Erythroblast (primary cell): Measurements from ENCODE around the gene TMEM94.

ENCODE experiments used
- DNase-seq, 2 experiments: peaks; one replicate each; lab custom pipeline; 2025; lab: John Stamatoyannopoulos, UW
- GATA1 ChIP-seq: IDR thresholded peaks from 2 replicates; pipeline ENCODE4 v1.6.1; 2011; ENCODE audit warnings: low read depth, mild to moderate bottlenecking, control low read depth, low read length, moderate library complexity
- POLR2A ChIP-seq: IDR thresholded peaks from 2 replicates; pipeline ENCODE4 v1.6.1; 2011; ENCODE audit warnings: mild to moderate bottlenecking, low read length

The TMEM94 gene

DNA sequence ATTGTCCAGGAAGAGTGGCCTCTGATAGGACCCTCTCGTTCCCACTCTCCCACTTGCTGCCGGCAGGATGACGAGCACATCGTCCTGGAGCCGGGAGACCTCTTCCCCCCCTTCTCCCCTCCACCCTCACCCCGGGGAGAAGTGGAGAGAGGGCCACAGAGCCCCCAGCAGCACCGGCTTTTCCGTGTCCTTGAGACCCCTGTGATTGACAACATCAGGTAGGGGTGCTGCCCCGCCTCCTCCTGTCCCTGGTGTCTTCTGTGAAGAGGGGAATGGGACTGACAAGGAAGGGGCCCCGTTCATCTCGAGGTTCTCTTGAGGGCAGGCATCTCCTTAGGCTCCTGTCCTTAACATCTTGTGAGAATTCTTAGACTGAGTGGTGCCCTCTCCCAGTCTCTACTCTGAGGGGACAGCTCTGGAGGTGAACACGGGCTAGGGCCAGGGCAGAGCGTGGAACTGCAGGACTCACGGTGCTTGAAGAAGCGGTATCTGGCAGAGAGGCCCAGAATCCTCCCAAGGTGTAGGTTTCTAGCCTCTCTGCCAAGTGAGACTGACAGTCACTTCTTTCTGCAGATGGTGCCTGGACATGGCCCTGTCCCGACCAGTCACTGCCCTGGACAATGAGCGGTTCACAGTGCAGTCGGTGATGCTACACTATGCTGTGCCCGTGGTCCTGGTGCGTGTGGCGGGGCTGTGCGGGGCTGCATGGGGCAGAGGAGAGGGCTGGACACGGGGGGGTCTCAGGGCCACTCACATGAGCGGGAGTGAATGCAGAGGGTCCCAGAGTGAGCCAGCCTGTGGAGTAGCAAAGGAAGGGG, 32.5 kb downstream of the TMEM94 start:
- no peak for TF ChIP-seq POLR2A
- no peak for TF ChIP-seq GATA1
- DNase-seq, result no peak

DNA sequence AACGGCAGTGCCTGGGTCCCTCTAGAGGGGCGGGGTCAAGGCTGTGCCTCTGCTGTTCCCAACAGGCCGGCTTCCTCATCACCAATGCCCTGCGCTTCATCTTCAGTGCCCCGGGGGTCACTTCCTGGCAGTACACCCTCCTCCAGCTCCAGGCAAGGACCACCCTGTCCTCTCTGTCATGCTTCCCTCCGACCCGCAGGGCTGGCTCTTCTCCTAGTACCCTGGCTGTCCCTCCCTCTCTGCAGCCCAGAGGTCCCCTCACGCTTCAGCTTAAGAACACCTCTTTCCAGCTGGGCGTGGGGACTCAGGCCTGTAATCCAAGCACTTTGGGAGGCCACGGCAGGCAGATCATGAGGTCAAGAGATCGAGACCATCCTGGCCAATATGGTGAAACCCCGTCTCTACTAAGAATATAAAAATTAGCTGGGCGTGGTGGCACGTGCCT, 33.1 kb downstream of the TMEM94 start:
- DNase-seq, result no peak
- no peak for TF ChIP-seq POLR2A

DNA sequence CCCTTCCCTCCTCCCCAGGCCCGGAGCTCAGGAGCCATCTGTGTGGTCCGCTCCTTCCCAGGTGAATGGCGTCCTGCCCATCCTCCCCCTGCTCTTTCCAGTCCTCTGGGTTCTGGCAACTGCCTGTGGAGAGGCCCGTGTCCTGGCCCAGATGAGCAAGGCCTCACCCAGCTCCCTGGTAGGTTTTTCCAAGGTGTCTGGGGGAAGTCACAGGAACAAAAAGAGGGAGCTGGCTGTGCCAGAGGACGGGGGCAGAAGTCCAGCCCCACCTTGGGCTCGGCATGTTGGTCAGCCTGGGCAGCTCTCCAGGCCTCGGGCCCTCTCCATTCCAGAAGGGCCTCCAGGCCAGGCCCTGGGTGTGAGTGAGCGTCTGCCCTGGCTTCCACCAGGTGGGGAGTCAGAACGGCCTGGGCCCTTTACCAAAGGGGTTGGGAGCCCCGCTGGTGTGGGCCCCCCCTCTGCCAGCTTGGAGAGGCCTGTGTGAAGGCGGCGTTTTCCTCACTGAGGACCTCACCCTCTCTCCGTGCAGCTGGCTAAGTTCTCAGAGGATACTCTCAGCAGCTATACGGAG, 33.8 kb downstream of the TMEM94 start:
- TF ChIP-seq GATA1 (no peak), POLR2A (no peak)
- DNase-seq, result no peak

DNA sequence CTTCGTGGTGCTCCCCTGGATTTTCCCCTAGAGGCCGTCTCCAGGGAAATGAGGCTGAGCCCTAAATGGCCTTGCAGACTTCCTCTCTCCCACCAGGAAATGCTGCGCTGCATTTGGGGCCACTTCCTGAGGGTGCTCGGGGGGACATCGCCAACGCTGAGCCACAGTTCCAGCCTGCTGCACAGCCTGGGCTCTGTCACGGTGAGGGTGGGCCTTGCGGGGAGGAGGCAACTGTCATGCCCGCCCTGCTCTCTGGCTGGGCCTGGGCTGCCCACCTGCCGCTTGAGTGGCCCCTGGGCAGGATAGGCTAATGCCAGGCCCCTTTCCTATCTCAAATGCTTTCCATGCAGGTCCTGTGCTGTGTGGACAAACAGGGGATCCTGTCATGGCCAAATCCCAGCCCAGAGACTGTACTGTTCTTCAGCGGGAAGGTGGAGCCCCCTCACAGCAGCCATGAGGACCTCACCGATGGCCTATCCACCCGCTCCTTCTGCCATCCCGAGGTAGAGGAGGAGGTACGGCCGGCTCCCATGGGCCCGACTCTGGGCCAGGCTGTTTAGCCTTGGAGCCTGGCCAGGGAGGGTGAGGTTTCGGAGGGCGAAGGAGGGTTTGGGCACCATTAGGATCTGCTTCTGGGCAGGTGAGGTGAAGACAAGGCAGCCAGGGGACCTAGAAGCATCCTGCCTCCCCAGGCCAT, 34.7 kb downstream of the TMEM94 start:
- TF ChIP-seq GATA1, result no peak
- no peak for TF ChIP-seq POLR2A
- DNase-seq, result no peak

DNA sequence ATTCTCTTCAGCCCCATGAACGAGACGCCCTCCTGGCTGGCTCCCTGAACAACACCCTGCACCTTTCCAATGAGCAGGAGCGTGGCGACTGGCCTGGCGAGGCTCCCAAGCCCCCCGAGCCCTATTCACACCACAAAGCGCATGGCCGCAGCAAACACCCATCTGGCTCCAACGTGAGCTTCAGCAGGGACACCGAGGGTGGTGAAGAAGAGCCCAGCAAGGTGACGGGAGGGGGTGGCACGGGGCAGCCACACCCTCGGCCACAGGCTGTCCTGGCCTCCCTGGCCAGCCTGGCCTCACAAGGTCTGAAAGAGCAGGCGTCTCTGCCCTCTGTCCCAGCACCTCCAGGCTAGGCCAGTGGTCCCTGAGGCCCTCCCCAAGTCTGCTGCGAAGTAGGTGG, 35.2 kb downstream of the TMEM94 start:
- TF ChIP-seq GATA1, result no peak
- no peak for TF ChIP-seq POLR2A
- DNase-seq, result no peak

DNA sequence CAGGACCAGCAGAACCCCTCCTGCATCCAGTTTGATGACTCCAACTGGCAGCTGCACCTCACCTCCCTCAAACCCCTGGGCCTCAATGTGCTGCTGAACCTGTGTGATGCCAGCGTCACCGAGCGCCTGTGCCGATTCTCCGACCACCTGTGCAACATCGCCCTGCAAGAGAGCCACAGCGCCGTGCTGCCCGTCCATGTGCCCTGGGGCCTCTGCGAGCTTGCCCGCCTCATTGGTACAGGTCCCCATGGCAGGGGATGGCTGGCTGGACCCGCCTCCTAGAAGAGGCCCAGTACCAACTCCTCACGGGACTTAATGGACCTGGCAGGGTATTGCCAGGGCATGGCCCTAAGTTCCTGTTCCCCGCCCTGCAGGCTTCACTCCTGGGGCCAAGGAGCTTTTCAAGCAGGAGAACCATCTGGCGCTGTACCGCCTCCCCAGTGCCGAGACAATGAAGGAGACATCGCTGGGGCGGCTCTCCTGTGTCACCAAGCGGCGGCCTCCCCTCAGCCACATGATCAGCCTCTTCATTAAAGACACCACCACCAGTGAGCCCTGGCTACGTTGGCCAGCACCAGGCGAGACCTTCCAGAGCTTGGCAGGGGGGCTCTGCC, 36.2 kb downstream of the TMEM94 start:
- TF ChIP-seq POLR2A (no peak), GATA1 (no peak)
- no peak for DNase-seq

DNA sequence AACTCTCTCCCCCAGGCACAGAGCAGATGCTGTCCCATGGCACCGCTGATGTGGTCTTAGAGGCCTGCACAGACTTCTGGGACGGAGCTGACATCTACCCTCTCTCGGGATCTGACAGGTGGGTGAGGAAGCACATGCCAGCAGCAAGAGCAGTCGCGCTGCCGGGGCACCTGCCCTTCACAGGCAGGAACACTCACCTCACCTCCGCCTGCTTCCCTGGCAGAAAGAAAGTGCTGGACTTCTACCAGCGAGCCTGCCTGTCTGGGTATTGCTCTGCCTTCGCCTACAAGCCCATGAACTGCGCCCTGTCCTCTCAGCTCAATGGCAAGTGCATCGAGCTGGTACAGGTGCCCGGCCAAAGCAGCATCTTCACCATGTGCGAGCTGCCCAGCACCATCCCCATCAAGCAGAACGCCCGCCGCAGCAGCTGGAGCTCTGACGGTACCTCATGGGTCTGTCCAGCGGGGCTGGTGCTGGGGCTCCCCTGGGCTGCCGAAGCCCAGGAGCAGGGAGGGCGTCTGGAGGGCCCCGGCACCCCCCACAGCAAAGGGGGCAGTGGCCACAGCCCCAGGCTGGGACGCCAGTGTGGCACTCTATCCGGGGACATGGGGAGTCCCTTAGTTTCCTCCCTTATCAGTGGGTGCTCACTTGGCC, 37.2 kb downstream of the TMEM94 start:
- DNase-seq, result no peak
- no peak for TF ChIP-seq GATA1
- no peak for TF ChIP-seq POLR2A

DNA sequence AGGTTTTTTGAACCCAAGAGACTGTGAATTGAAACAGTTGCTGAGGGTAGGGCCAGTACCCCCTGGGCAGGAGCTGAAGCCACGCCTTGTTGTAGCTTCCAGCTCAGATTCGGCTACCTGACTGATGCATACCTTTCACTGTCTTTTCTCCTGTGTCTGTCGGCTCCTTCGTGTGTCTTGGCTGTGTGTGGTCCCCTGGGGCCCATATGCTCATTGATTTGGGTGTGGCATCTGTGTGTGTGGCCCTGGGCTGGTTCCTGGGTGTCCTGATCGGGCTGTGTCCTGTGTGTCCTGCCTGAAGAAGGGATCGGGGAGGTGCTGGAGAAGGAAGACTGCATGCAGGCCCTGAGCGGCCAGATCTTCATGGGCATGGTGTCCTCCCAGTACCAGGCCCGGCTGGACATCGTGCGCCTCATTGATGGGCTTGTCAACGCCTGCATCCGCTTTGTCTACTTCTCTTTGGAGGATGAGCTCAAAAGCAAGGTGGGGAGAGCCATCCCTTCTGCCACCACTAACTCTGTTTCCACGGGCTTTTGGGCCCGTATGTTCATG, 38.0 kb downstream of the TMEM94 start:
- TF ChIP-seq GATA1 (no peak), POLR2A (no peak)
- no peak for DNase-seq

DNA sequence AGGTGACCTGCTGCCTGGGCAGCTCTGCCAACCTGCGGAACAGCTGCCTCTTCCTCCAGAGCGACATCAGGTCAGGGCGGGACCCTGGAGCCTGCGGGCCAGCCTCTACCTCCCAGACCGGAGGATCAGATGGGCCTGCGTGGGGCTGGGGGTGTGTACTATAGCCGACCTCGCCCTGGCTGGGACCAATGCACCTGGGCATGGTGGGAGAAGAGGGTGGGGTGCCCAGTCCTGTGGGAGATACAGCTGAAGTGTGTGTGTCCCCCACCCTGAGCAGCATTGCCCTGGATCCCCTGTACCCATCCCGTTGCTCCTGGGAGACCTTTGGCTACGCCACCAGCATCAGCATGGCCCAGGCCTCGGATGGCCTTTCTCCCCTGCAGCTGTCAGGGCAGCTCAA, 39.6 kb downstream of the TMEM94 start:
- no peak for TF ChIP-seq POLR2A
- no peak for TF ChIP-seq GATA1
- no peak for DNase-seq

DNA sequence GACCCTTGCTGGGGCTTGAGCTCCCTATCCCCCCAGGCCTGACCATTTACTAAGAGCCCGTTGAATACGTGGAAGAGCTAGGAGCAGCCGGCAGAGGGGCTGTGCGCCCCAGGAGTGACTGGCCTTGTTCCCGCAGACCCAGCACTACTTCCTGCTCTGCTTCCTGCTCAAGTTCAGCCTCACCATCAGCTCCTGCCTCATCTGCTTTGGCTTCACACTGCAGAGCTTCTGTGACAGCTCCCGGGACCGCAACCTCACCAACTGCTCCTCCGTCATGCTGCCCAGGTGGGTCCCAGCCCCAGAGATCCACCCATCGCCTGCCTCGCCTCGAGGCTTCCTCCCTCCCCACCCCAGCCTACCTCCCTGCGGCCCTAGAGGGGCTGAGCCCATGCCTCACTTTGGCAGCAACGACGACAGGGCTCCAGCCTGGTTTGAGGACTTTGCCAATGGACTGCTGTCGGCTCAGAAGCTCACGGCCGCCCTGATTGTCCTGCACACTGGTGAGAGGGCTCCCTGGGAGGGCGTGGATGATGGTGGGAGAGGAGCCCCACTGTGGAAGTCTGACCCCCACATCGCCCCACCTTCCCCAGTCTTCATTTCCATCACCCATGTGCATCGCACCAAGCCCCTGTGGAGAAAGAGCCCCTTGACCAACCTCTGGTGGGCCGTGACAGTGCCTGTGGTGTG, 41.7 kb downstream of the TMEM94 start:
- TF ChIP-seq GATA1 (no peak), POLR2A (no peak)
- no peak for DNase-seq

DNA sequence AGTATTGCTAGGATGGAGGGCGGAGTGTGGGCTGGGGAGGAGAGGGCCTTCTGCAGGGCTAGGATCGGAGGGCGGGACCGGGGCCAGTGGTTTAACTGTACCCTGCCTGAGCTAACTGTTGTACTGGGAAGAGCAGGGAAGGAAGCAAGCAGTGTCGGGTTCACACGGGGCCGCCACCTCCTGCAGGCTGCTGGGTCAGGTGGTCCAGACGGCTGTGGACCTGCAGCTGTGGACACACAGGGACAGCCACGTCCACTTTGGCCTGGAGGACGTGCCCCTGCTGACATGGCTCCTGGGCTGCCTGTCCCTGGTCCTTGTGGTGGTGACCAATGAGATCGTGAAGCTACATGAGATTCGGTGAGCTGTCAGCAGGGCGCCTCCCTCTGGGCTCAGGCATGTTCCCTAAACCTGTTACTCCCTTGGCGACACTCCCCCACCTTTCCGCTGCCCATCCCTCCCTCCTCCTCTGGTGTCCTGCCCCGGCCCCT, 42.3 kb downstream of the TMEM94 start:
- no peak for TF ChIP-seq GATA1
- TF ChIP-seq POLR2A, result no peak
- no peak for DNase-seq

DNA sequence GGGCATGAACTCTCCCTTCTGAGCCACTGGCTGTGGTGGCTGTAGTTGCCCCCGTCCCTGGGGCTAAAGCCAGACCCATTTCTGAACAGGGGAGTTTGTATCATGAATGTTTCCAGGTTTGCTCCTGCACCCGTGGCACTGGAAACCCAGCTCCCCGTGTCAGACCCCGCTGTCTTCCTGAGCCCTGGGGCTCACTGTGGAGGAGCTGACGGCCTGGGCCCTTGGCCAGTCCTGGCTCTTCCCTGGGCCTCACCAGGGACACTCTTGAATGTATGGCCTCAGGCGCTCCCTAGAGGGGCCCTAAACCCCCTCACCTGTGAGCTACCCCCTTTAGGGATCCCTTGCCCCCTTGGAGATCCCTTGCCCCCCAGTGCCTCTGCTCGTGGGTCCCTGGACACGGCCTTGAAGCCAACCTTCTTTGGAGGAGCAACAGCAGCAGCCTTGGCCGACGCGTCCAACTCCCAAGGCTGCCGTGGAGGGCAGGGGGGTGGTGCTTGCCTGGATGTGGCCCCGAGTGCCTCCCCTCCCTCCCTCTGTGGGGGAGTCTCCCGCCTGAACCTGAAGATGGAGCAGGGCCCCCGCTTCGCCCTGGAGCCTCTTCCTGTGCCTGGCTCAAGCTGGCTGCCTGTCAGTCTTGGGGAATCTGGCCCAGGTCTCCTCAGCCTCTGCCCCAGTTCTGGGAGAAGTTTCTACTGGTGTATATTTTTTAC, 43.0 kb downstream of the TMEM94 start:
- DNase-seq, result no peak
- TF ChIP-seq GATA1 (no peak), POLR2A (no peak)
